GM23338 (cell line): ENCODE results near the gene GIMAP7.

Source experiments
- CREB1 ChIP-seq: fragments of 250-450 bp; sonication (Bioruptor Pico); IDR thresholded peaks from 2 replicates; pipeline ENCODE4 v1.5.0; 2020; ENCODE audit warnings: low read depth, mild to moderate bottlenecking, moderate library complexity
- CTCF ChIP-seq, 2 experiments: fragments of 200-600 bp in 1 of 2; sonication (generic) in 1 of 2; conservative IDR thresholded peaks; 2 replicates each; pipeline versions ENCODE4 v1.5.1 to v1.6.1; 2016 to 2017; ENCODE audit warnings: antibody characterized with exemption in 2 of 2, low read depth in 2 of 2, mild to moderate bottlenecking in 2 of 2, moderate library complexity in 1 of 2
- EZH2 ChIP-seq: fragments of 200-600 bp; sonication (generic); IDR thresholded peaks from one replicate; pipeline ENCODE4 v1.8.0; 2017; ENCODE audit warnings: antibody characterized with exemption, mild to moderate bottlenecking, low read depth; ENCODE audit not compliant: unreplicated experiment

- no peak for TF ChIP-seq CTCF (conservative IDR thresholded peaks at IDR 0.05; ENCODE audit: low read depth in 2 of 2)
- no peak for TF ChIP-seq EZH2
- TF ChIP-seq CREB1 (CRISPR knock-in tag): no peak
Measured at GRCh38 chr7:150511048-150511447, 3.6 kb upstream of the GIMAP7 start.
